Calu3 (cell line): ENCODE data around the gene WBP2. TPM values are rescaled to one million over a fixed set of nuclear protein-coding genes. Genes with fewer than 3 reads are reported as not detected.

Source experiments
- BruUV-seq: library from RNA; stranded (reverse); fragments of 400-500 nt; replicated peaks from 2 replicates; lab custom pipeline; 2021; lab: Mats Ljungman, UMichigan
- CTCF ChIA-PET: fragments of 300-600 bp; sonication (Branson Sonifier 250); formaldehyde crosslinking; loops from one replicate; lab custom pipeline; 2022; ENCODE audit warnings: antibody characterized with exemption; lab: Charles Lee
- DNase-seq: peaks from one replicate; pipeline ENCODE4 v3.0.0; 2022
- H3K27ac Mint-ChIP-seq: one replicate; pipeline ENCODE4 v1.8.0; 2022; ENCODE audit warnings: mixed read lengths; ENCODE audit not compliant: unreplicated experiment
- H3K27me3 Mint-ChIP-seq: one replicate; pipeline ENCODE4 v1.8.0; 2022; ENCODE audit warnings: mixed read lengths; ENCODE audit not compliant: unreplicated experiment
- H3K36me3 Mint-ChIP-seq: one replicate; pipeline ENCODE4 v1.8.0; 2022; ENCODE audit warnings: mild to moderate bottlenecking, moderate library complexity, mixed read lengths; ENCODE audit not compliant: insufficient read depth, unreplicated experiment
- H3K4me1 Mint-ChIP-seq: one replicate; pipeline ENCODE4 v1.8.0; 2022; ENCODE audit warnings: mild to moderate bottlenecking, low read depth, mixed read lengths; ENCODE audit not compliant: unreplicated experiment
- H3K4me3 Mint-ChIP-seq: one replicate; pipeline ENCODE4 v1.8.0; 2022; ENCODE audit warnings: mild to moderate bottlenecking, low read depth, moderate library complexity, mixed read lengths; ENCODE audit not compliant: unreplicated experiment
- H3K9me3 Mint-ChIP-seq: one replicate; pipeline ENCODE4 v1.8.0; 2022; ENCODE audit warnings: low read depth, mixed read lengths; ENCODE audit not compliant: unreplicated experiment
- CTCF ChIP-seq: fragments of 200-600 bp; IDR thresholded peaks from one replicate; pipeline ENCODE4 v1.8.0; 2022; ENCODE audit warnings: antibody characterized with exemption; ENCODE audit not compliant: unreplicated experiment
- intact Hi-C: fragments of 100-400 bp; cut with micrococcal nuclease; formaldehyde crosslinking; loops from one replicate; pipeline ENCODE4 v1.10.0; 2022; ENCODE audit not compliant: unreplicated experiment
- total RNA-seq: library from RNA; stranded (reverse); gene quantifications from 2 replicates; pipeline ENCODE4 v1.2.3, GENCODE V29; 2022

Gene WBP2
- total RNA-seq, 1 experiment from 2014 or later: 126 TPM

DNA sequence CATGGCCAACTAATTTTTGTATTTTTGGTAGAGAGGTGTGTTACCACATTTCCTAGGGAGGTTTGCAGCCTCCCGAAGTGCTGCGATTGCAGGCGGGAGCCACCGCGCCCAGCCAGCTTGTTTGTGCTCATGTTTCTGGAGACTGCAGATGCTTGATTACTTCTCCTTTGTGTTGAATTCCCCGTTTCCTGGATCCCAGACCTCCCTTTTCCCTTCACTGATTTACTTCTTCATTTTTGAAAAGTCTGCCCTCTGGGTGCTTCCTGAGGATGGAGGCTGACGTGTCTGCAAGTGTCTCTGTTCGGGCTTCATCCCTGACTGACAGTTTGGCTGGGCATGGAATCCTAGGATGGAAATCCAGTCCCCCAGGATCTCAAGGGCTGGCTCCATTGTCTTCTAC, 30.3 kb upstream of the WBP2 start:
- intact Hi-C loops: loop anchor here (5.0 kb wide), 1 partner anchor 38 kb away; no protein-coding TSS in a partner anchor
- CTCF ChIA-PET: interaction anchor here (1.1 kb wide), 1 partner anchor 10 kb away, joined by 10 read pairs; no protein-coding TSS in a partner anchor
- H3K4me1 Mint-ChIP-seq: no peaks in the 10 kb centered on the region
- BruUV-seq: no TSS peak
- H3K9me3 Mint-ChIP-seq: no peaks in the 10 kb centered on the region
- H3K4me3 Mint-ChIP-seq: no peak overlapping the region
- DNase-seq: no peak
- peaks cover 12% of the 10 kb centered on the region for H3K36me3 Mint-ChIP-seq
- no peak for TF ChIP-seq CTCF
- no peaks in the 10 kb centered on the region for H3K27me3 Mint-ChIP-seq
- no peak overlapping the region for H3K27ac Mint-ChIP-seq

GRCh38 chr17:75881678-75882454, 26.7 kb upstream of the WBP2 start:
- no peaks in the 10 kb centered on the region for H3K9me3 Mint-ChIP-seq
- H3K27ac Mint-ChIP-seq: no peak overlapping the region
- no peak overlapping the region for H3K4me3 Mint-ChIP-seq
- CTCF ChIA-PET: interaction anchor here (0.6 to 0.9 kb wide), 2 partner anchors 26 to 36 kb away, joined by 3 to 8 read pairs; partner anchors contain the start of gene WBP2
- BruUV-seq: no TSS peak
- intact Hi-C loops: no loop called here
- peaks cover 30% of the 10 kb centered on the region for H3K36me3 Mint-ChIP-seq
- no peak for TF ChIP-seq CTCF
- DNase-seq: no peak
- no peaks in the 10 kb centered on the region for H3K27me3 Mint-ChIP-seq
- H3K4me1 Mint-ChIP-seq: peaks cover under 1% of the 10 kb centered on the region

GRCh38 chr17:75880266-75880665, 25.1 kb upstream of the WBP2 start:
- BruUV-seq: no TSS peak
- no peak for DNase-seq
- Mint-ChIP-seq H3K27me3 (no peaks in the 10 kb centered on the region), H3K9me3 (no peaks in the 10 kb centered on the region), H3K27ac (no peak overlapping the region), H3K36me3 (peaks cover 40% of the 10 kb centered on the region), H3K4me3 (no peak overlapping the region), H3K4me1 (peaks cover 17% of the 10 kb centered on the region)
- CTCF ChIA-PET: no interaction called here
- no peak for TF ChIP-seq CTCF
- intact Hi-C loops: no loop called here

GRCh38 chr17:75878174-75878998, 23.3 kb upstream of the WBP2 start, which contains the start of gene TRIM47:
Gene TRIM47, minus strand, starts transcription at chr17:75878581. Its CDS starts 33 bp downstream, at chr17:75878548.
- Mint-ChIP-seq H3K9me3 (no peaks in the 10 kb centered on the region), H3K27ac (peak within 1 kb of the TSS; percentile 83), H3K4me3 (peak within 1 kb of the TSS; percentile 87), H3K4me1 (peaks cover 18% of the 10 kb centered on the region), H3K27me3 (no peaks in the 10 kb centered on the region), H3K36me3 (peaks cover 54% of the 10 kb centered on the region)
- CTCF ChIA-PET: interaction anchor here (0.6 to 3.1 kb wide), 5 partner anchors 23 to 351 kb away, joined by 3 to 22 read pairs (median 4); partner anchors contain the start of genes GALK1, MRPL38, UNC13D and WBP2
- BruUV-seq: no TSS peak
- DNase-seq: peak; percentile 66
- intact Hi-C loops: loop anchor here (5.0 kb wide), 1 partner anchor 96 kb away; the partner anchor contains the start of gene UNK
- no peak for TF ChIP-seq CTCF
